ENCODE measurements around the gene KIF7.
"Not testable (repeated sequence)": the region's sequence is repeated elsewhere in the genome, so short reads cannot be mapped to it uniquely, and the experiment has no call there.

The KIF7 gene

GRCh38 chr15:89625716-89626115 is 29.6 kb downstream of the KIF7 start:
- DNase-seq (ENCODE audit: low read depth in 3 of 3, low spot score in 1 of 3): no peak

- no peak for DNase-seq (ENCODE audit: low read depth in 3 of 3, low spot score in 1 of 3)
Observed at GRCh38 chr15:89623165-89623564, 32.1 kb downstream of the KIF7 start.

GRCh38 chr15:89621547-89621946 is 33.7 kb downstream of the KIF7 start:
- no peak for DNase-seq (ENCODE audit: low read depth in 3 of 3, low spot score in 1 of 3)

DNA sequence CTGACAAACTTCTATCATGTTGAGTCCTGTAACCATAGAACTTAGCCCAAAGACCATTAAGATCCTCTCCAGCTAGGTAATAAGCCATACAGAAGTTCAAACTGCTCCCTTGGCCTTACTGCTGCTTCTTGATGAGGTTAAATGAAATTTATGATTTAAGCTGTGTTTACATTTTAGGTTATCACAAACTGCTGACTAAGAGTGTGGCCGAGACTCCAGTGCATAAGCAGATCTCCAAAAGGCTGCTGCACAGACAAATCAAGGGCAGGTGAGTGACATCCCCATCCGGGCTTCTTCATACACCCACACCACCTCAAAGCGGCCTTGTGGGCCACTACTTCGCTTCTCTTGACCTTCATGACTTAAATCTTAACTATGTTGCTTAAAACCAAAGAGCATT is 39.0 kb downstream of the KIF7 start:
- DNase-seq (ENCODE audit: low read depth in 3 of 3, low spot score in 1 of 3): no peak

GRCh38 chr15:89615135-89615534 is 40.1 kb downstream of the KIF7 start:
- no peak for DNase-seq (ENCODE audit: low read depth in 3 of 3, low spot score in 1 of 3)

DNA sequence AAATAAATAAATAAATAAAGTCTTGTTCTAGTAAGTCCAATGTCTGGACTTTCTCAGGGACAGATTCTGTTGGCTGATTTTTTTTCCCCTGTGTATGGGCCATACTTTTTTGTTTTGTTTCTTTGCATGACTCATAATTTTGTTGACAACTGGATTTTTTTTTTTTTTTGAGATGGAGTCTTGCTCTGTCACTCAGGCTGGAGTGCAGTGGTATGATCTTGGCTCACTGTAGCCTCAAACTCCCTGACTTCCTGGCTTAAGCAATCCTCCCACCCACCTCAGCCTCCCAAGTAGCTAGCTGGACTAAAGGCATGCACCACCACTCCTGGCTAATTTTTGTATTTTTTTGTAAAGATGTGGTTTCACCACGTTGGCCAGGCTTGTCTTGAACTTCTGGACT is 41.1 kb downstream of the KIF7 start:
- no peak for DNase-seq (ENCODE audit: low read depth in 3 of 3, low spot score in 1 of 3)

DNA sequence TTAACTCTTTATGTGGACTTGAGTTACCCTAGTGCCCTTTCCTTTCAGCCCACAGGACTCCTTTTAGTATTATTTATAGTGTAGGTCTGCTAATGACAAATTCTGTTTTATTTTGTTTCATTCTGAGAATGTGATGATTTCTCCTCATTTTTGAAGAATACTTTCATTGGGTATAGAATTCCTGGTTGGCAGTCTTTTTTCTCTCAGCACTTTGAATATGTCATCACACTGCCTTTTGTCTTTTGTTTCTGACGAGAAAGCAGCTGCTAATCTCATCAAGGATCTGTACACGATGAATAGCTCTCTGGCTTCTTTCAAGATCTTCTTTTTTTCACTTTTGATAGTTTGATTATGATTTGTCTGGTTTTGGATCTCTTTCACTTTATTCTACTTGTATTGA is 42.2 kb downstream of the KIF7 start:
- DNase-seq (ENCODE audit: low read depth in 3 of 3, low spot score in 1 of 3): no peak

- DNase-seq (ENCODE audit: low read depth in 3 of 3, low spot score in 1 of 3): no peak
Observed at GRCh38 chr15:89611317-89611716, 44.0 kb downstream of the KIF7 start.

- no peak for DNase-seq (ENCODE audit: low read depth in 3 of 3, low spot score in 1 of 3)
Observed at GRCh38 chr15:89599021-89599420, 56.2 kb downstream of the KIF7 start.

GRCh38 chr15:89593018-89593417 is 62.2 kb downstream of the KIF7 start:
- DNase-seq (ENCODE audit: low read depth in 3 of 3, low spot score in 1 of 3): no peak

- no peak for DNase-seq (ENCODE audit: low read depth in 3 of 3, low spot score in 1 of 3)
Observed at GRCh38 chr15:89591834-89592233, 63.4 kb downstream of the KIF7 start.

DNA sequence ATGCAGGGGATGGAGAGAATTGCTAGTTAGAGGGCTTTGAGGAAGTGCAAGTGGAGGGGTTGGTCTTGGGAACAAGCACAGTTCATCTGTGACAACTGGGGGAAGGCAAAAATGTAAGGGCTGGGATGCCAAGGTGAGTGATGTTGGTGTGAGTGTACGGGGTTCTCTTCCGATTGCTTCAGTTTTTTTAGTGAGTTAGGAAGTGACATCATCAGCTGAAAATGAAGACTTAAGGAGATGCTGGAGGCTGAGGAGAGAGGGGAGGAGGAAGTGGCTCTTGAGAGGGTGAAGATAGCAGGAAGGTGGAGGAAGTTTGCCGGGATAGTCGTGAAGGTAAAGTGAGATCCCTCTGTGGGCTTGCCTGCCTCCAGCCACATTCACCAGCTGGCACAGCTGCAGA is 67.3 kb downstream of the KIF7 start:
- no peak for DNase-seq (ENCODE audit: low read depth in 3 of 3, low spot score in 1 of 3)

DNA sequence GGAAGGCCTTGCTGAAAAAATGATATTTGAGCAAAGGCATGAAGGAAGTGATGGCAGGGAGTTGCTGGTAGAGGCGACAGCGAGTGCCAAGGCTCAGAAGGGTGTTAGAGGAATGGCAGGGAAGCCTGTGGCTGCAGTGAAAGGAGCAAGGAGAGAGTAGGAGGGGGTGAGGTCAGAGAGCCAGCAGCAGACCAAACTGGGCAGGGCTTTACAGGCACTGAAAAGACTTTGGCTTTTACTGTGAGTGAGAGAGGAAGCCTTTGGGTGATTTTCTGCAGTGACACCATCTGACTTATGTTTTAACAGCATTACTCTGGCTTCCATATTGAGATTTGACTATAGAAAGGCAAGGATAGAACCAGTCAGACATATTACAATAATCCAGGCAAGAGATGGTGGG is 68.6 kb downstream of the KIF7 start:
- no peak for DNase-seq (ENCODE audit: low read depth in 3 of 3, low spot score in 1 of 3)

GRCh38 chr15:89580747-89581146 is 74.5 kb downstream of the KIF7 start:
- not testable (repeated sequence) for DNase-seq (ENCODE audit: low read depth in 3 of 3, low spot score in 1 of 3)

- no peak for DNase-seq (ENCODE audit: low read depth in 3 of 3, low spot score in 1 of 3)
Observed at GRCh38 chr15:89578146-89578545, 77.1 kb downstream of the KIF7 start.

Data from stimulated activated CD4-positive, alpha-beta T cell treated with anti-CD3 and anti-CD28 coated beads, TNF-alpha, amount 100 ng/mL, for 1 hour (primary cell).